ENCODE data around the gene NAA80.
"Not testable (repeated sequence)": the region's sequence is repeated elsewhere in the genome, so short reads cannot be mapped to it uniquely, and the experiment has no call there.

The NAA80 gene

GRCh38 chr3:50268703-50269451 is 30.3 kb downstream of the NAA80 start, which contains the start of gene SEMA3B:
TSS of gene SEMA3B (plus strand) at chr3:50269147. CDS start at chr3:50269241, 94 bp downstream.
- no peak for DNase-seq

- no peak for DNase-seq
Observed at GRCh38 chr3:50268276-50268675, 30.9 kb downstream of the NAA80 start.

- no peak for DNase-seq
Observed at GRCh38 chr3:50267280-50267913, 31.8 kb downstream of the NAA80 start.

- no peak for DNase-seq
Observed at GRCh38 chr3:50266836-50267235, 32.4 kb downstream of the NAA80 start.

GRCh38 chr3:50266017-50266416 is 33.2 kb downstream of the NAA80 start:
- DNase-seq = no peak

- DNase-seq = no peak
Observed at GRCh38 chr3:50265571-50265970, 33.6 kb downstream of the NAA80 start.

- DNase-seq = no peak
Observed at GRCh38 chr3:50264964-50265485, 34.2 kb downstream of the NAA80 start.

GRCh38 chr3:50264383-50264963 is 34.7 kb downstream of the NAA80 start:
- DNase-seq = no peak

GRCh38 chr3:50263478-50264382 is 35.5 kb downstream of the NAA80 start:
- no peak for DNase-seq

- no peak for DNase-seq
Observed at GRCh38 chr3:50262778-50263177, 36.4 kb downstream of the NAA80 start.

- not testable (repeated sequence) for DNase-seq
Observed at GRCh38 chr3:50262200-50262599, 37.0 kb downstream of the NAA80 start.

- DNase-seq = no peak
Observed at GRCh38 chr3:50261505-50261904, 37.7 kb downstream of the NAA80 start.

GRCh38 chr3:50260942-50261441 is 38.2 kb downstream of the NAA80 start:
- no peak for DNase-seq

GRCh38 chr3:50260027-50260941 is 38.9 kb downstream of the NAA80 start:
- peak; percentile 66 for DNase-seq

- DNase-seq = no peak
Observed at GRCh38 chr3:50259432-50260026, 39.7 kb downstream of the NAA80 start.

- DNase-seq = no peak
Observed at GRCh38 chr3:50258979-50259378, 40.2 kb downstream of the NAA80 start.

GRCh38 chr3:50258029-50258680 is 41.0 kb downstream of the NAA80 start:
- no peak for DNase-seq

GRCh38 chr3:50256978-50257890 is 42.0 kb downstream of the NAA80 start:
- peak; percentile 33 for DNase-seq

- DNase-seq = no peak
Observed at GRCh38 chr3:50255251-50255615, 44.0 kb downstream of the NAA80 start.

All from stimulated activated naive CD4-positive, alpha-beta T cell treated with Interleukin-2 at 50 U/mL for 16 hours (primary cell).